GF-D8 (cell line): ENCODE data around the gene PRUNE2.
"Not testable (repeated sequence)": the region's sequence is repeated elsewhere in the genome, so short reads cannot be mapped to it uniquely, and the experiment has no call there.

Source experiments
- DNase-seq: peaks from one replicate; lab custom pipeline; 2025; lab: John Stamatoyannopoulos, UW

The PRUNE2 gene

GRCh38 chr9:76603448-76603895 is 302.4 kb downstream of the PRUNE2 start:
- no peak for DNase-seq

DNA sequence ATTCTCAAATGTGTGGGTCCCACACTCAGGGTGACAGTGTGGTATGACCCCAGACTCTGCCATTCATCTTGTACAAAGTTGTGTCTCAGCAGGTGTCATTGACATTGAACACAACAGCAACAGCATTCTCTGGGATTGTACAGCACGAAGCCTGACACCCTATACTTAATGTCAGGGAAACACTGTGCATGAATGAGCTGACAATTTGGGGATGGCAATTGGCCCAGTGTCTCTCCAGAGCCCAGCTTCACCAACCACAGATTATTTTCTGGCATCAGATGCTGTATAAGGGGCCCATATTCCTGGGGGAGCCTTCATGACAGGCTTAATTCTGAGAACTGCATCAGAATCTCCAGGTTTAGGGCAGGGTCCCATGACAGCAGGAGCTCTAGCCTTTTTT is 303.7 kb downstream of the PRUNE2 start:
- no peak for DNase-seq

GRCh38 chr9:76600007-76600615 is 305.8 kb downstream of the PRUNE2 start:
- no peak for DNase-seq

DNA sequence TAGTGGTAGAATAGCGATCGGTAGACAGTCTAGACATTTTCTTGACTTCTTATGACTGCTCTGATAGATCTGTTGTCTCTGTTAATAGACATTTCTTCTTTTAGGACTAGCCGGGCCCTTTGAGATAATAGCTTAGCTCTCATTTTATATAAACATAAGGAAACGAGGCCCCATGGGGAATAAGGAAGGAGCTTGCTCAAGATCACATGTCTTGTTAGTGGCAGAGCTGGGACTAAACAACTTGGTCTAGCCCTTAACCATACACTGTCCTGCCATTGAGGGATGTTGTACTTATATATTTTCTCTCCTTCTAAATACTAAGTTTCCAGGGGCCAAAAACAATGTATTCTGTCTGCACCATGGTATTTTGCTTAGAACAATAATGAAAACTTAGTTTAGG is 306.9 kb downstream of the PRUNE2 start:
- no peak for DNase-seq

DNA sequence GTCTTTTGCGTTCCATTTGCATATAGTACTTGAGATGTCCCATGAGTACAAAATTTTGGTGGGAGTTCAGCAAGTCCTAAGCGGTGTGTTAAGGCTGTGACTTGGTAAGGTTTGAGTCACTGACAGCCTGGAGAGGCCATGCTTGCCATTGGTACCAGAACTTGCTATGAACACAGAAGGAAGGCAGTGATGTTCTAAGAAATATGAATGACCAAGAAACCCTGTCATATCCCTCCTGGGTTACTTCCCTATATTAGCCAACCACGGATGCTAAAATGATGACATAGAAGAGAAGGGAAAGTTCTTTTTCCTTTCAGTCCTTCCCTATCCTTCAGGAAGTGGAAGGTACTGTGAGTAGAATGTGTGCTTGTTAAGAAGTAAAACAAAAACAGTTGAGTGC is 310.3 kb downstream of the PRUNE2 start:
- DNase-seq: peak; percentile 34

DNA sequence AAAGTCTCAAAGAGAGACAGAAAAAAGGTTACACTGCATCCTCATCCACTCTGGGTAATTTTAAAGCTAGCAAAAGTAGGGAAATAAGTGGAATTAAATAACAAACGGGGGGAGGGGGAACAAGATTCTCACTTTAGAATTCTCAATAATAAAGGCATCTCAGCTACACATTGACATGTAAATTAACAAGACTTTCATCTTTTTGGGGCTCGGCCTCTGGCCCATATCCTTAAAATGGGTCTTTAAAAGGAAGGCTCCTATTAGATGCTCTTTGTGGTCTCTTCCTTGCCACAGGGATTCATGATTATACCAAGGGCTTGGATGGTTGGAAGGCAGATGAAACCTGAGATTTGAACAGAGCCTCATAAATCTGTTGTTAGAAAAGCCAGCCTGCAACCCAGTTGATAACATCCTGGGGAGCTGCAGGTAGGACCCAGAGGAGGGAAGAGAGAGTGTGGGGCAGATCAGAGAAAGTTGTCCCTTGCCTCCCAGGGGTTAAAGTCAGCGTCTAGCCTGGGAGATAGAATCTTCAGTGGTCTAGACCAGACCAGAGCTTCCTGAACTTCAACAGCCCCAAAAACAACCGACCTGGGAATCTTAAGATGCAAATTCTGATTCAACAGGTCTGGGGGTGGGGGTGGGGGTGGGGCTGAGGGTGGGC is 311.0 kb downstream of the PRUNE2 start:
- DNase-seq: no peak

- not testable (repeated sequence) for DNase-seq
Observed at GRCh38 chr9:76593961-76594735, 311.8 kb downstream of the PRUNE2 start.

DNA sequence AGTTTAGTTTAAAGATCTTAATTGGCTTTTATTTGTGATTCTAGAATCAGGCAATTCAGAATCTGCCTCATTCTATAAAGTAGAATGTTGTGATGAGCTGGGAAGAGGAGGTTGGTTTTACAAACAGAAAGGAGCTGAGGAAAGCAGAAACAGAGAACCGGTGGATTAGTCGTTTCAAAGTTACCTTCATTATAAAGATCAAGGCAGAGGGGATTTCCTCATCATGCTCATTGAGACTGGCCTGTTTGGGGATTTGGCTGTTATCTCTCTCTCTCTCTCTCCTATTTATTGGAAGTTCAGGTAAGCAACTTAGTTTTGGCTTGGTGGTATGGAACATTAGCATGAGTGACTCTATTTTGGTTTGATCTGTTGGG is 313.0 kb downstream of the PRUNE2 start:
- no peak for DNase-seq

- no peak for DNase-seq
Observed at GRCh38 chr9:76592091-76592973, 313.6 kb downstream of the PRUNE2 start.

GRCh38 chr9:76591256-76591950 is 314.5 kb downstream of the PRUNE2 start:
- no peak for DNase-seq

DNA sequence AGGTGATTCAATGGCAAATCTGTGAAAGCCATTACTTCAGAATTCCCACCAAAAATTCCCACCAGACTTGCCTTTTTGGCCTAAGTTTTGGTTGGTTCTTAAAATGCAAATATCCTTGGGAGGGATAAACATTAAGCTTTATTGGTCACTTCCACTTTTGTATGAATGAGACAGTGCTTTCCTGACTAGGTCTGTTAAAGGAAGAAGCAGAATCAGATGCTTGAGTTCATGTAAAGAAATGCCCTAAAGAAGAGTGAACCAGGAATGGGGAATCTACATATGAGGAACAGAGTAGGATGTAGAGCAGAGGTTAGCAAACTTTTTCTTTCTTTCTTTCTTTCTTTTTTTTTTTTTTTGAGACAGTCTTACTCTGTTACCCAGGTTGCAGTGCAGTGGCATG is 317.6 kb downstream of the PRUNE2 start:
- DNase-seq: no peak

DNA sequence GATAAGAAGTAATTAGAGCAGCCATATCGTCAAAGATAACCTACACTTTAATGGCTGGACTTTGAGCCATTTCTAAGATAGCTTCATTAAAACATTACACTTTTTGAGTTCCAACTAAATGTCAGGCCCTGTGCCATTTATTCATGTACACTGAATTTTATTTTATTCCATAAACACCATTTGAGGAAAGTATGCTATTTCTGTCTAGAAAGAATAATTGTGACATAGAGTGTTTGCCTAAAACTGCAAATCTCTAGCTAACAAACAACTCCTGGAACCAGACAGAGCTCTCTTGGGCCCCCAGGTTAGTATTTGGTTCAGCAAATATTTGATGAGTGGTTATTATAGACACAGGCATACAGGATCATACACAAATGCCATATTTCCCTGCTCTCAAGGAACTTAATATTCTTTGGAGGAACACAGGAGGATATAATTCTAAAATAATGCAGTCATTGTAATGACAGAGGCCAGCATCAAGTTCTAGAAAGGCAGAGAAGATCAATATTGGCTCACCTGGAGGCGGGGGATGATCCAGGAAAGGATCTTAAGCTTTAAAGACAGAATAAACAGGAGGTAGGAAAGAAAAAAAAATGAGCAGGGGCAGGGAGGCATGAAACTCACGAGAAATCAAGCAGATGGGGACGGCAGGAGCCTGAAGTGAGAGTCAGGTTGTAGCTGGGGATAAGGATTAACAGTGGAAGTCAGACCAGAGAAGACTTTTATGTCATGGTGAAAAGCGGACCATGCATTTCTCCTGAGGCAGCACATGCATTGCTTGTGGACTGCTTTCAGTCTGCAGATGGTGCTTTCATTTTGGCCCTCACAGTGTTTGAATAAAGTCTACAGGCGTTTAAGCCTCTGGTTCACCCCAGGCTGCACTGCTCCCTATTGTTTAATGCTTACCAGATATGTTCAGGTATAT is 319.3 kb downstream of the PRUNE2 start:
- DNase-seq: no peak

DNA sequence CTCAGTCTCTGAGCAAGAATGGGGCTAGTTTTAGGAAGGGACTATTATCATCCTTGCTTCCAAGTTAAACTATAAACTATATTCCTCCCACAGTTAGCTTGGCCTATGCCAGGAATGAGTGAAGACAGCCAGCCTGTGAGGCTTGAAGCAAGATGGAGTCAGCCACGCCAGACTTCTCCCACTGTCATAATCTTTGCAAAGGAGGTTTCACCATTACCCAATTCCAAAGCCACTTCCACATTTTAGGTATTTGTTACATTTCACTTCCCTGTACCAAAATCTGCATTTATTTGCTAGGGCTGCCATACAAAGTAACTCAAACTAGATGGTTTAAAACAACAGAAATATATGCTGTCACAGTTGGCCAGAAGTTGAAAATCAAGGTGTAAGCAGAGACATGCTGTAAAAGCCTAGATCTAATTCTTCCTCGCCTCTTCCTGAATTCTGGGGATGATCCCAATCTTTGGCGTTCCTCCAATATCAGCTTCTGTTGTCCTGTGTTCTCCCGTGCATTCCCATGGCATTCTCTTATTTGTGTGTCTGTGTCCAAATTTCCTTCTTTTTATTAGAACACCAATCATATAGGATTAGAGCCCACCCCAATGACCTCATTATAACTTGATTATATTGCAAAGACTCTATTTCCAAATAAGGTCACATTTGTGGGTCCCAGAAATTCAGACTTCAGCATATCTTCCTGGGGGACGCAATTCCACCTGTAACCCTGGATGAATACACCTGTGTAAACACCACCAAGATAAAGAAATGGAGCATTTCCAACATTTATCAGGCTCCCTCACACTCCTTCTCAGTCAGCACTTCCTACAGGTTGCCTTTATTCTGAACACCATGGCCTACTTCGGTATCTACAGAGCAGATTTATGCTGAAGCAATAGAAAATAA is 320.2 kb downstream of the PRUNE2 start:
- no peak for DNase-seq

DNA sequence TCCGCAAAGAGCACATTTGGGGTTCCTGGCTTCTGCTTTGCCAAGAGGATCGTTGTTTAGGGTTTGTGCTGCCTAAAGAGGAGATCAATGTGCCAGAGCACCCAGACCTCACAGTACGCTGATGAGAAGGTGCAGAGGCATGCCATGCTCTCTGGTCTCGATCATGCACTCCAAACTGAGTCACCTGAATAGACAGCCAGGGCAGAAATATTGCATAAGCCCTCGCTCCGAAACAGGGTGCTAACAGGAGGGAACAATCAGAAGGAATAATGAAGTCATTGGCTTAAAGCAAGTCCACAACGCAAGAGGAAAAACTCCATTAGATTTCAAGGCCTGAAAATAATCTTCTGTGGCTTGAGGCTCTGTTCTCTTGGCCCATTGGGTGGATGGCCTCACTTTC is 322.7 kb downstream of the PRUNE2 start:
- DNase-seq: no peak

GRCh38 chr9:76581731-76582130 is 324.2 kb downstream of the PRUNE2 start:
- no peak for DNase-seq

GRCh38 chr9:76580820-76581219 is 325.1 kb downstream of the PRUNE2 start:
- no peak for DNase-seq

DNA sequence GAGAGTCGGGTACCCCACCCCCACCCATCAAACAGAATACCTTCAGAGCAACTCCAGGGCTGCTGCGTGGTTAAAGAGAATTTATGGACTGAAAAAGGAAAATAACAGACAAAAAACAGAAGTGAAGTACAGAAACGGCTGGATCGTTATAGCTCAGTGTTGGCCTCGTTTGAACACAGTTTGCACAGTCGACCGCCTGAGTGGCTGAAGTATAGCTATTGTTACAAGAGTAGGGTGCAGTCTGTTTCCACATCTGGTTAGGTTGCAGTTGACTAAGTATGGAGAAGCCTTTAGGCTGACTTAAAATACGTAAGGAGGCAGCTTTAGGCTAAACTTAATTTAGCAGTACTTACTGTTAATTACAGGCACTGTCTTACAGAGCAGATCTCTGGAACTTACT is 325.7 kb downstream of the PRUNE2 start:
- DNase-seq: no peak

GRCh38 chr9:76576344-76576743 is 329.6 kb downstream of the PRUNE2 start:
- DNase-seq: peak; percentile 80

- no peak for DNase-seq
Observed at GRCh38 chr9:76575761-76576160, 330.2 kb downstream of the PRUNE2 start.
